Stimulated activated CD8-positive, alpha-beta memory T cell treated with anti-CD3 and anti-CD28 coated beads, Interleukin-7, amount 100 ng/mL, for 4 hours (primary cell): ENCODE data around the gene SKI.
"Not testable (repeated sequence)": the region's sequence is repeated elsewhere in the genome, so short reads cannot be mapped to it uniquely, and the experiment has no call there.

Experiments
- DNase-seq, 2 donors: peaks; one replicate each; pipeline ENCODE4 v3.0.0-alpha.2; 2020; ENCODE audit warnings: low read depth in 2 of 2

Gene SKI

GRCh38 chr1:2259668-2260402, 31.7 kb downstream of the SKI start:
- DNase-seq: no peak

GRCh38 chr1:2260470-2260869, 32.4 kb downstream of the SKI start:
- DNase-seq: not testable (repeated sequence)

GRCh38 chr1:2260917-2261316, 32.8 kb downstream of the SKI start:
- DNase-seq: no peak

GRCh38 chr1:2261476-2262395, 33.6 kb downstream of the SKI start:
- not testable (repeated sequence) for DNase-seq

GRCh38 chr1:2266301-2266975, 38.3 kb downstream of the SKI start:
- DNase-seq: no peak

GRCh38 chr1:2267051-2267830, 39.1 kb downstream of the SKI start:
- no peak for DNase-seq

GRCh38 chr1:2267862-2268261, 39.7 kb downstream of the SKI start:
- no peak for DNase-seq

- no peak for DNase-seq
Observed at GRCh38 chr1:2268285-2269056, 40.4 kb downstream of the SKI start.

GRCh38 chr1:2269193-2269921, 41.2 kb downstream of the SKI start:
- DNase-seq: no peak

- DNase-seq: no peak
Observed at GRCh38 chr1:2269922-2270259, 41.8 kb downstream of the SKI start.

- DNase-seq: no peak
Observed at GRCh38 chr1:2270260-2271100, 42.4 kb downstream of the SKI start.

GRCh38 chr1:2271211-2271721, 43.1 kb downstream of the SKI start:
- no peak for DNase-seq

GRCh38 chr1:2271841-2272655, 43.9 kb downstream of the SKI start:
- no peak for DNase-seq

- no peak for DNase-seq
Observed at GRCh38 chr1:2272686-2273400, 44.7 kb downstream of the SKI start.

- DNase-seq: no peak
Observed at GRCh38 chr1:2273401-2274090, 45.4 kb downstream of the SKI start.

- no peak for DNase-seq
Observed at GRCh38 chr1:2274231-2274928, 46.3 kb downstream of the SKI start.
